ENCODE results near the gene GOSR2. TPM values are rescaled to one million over a fixed set of nuclear protein-coding genes. Genes with fewer than 3 reads are reported as not detected.
"Not testable (repeated sequence)": the region's sequence is repeated elsewhere in the genome, so short reads cannot be mapped to it uniquely, and the experiment has no call there.

GOSR2 gene
- total RNA-seq, 2 donors from 2014 or later = 76.9 to 79.8 TPM

DNA sequence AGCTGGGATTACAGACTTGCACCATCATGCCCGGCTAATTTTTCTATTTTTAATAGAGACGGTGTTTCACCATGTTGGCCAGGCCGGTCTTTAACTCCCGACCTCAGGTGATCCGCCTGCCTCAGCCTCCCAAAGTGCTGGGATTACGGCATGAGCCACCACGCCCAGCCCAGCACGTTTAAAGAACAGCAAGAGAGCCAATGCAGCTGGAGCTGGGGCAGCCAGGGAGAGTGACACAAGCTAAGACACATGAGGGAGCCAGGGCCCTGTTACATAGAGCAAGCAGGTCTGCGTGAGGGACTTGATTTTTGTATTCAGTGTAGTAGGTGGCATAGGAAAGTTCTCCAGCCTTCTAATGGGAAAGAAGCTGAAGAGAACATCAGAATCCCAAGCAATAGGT, 21.7 kb upstream of the GOSR2 start:
- Mint-ChIP-seq H3K27me3 (peaks cover 25 to 27% of the 10 kb centered on the region in 2 donors), H3K27ac (no peak overlapping the region), H3K4me1 (ENCODE audit: low read depth in 2 of 2) (peaks cover 0 to 2% of the 10 kb centered on the region in 2 donors), H3K9me3 (no peaks in the 10 kb centered on the region), H3K4me3 (no peak overlapping the region), H3K36me3 (no peaks in the 10 kb centered on the region)
- ATAC-seq (no peak), DNase-seq (ENCODE audit: low spot score) (no peak)

DNA sequence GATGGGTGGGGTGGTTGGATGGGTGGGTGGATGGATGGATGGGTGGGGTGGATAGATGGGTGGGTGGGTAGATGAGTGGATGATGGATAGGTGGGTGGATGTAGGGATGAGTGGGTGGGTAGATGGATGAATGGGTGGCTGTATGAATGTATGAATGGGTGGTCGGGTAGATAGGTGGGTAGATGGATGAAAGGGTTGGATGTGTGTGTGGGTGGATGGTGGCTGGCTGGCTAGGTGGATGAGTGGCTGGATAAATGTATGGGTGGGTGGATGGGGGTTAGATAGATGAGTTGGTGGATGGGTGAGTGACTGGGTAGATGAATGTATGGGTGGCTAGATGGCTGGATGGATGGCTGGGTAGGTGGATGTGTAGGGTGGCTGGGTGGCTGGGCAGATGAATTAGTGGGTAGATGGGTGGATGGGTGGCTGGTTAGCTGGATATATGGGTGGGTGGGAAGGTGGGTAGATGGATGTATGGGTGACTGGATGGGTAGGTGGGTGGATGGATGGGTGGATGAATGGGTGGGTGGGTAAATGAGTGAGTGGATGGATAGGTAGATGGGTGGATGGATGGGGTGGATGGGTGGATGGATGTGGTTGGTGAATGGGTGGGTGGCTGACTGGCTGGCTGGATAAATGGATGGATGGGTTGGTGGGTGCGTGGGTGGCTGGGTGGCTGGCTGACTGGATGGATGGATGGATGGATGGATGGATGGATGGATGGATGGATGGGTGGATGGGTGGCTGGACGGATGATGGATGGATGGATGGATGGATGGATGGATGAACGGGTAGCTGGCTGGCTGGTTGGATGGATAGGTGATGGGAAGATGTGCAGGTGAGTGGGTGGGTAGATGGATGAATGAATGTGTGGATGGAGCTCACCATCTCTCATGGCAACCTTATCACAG, 18.9 kb upstream of the GOSR2 start:
- Mint-ChIP-seq H3K36me3 (no peaks in the 10 kb centered on the region), H3K9me3 (no peaks in the 10 kb centered on the region), H3K27ac (no peak overlapping the region), H3K27me3 (peaks cover 25 to 27% of the 10 kb centered on the region in 2 donors), H3K4me3 (no peak overlapping the region), H3K4me1 (ENCODE audit: low read depth in 2 of 2) (peaks cover 0 to 2% of the 10 kb centered on the region in 2 donors)
- ATAC-seq = no peak
- no peak for DNase-seq (ENCODE audit: low spot score)

DNA sequence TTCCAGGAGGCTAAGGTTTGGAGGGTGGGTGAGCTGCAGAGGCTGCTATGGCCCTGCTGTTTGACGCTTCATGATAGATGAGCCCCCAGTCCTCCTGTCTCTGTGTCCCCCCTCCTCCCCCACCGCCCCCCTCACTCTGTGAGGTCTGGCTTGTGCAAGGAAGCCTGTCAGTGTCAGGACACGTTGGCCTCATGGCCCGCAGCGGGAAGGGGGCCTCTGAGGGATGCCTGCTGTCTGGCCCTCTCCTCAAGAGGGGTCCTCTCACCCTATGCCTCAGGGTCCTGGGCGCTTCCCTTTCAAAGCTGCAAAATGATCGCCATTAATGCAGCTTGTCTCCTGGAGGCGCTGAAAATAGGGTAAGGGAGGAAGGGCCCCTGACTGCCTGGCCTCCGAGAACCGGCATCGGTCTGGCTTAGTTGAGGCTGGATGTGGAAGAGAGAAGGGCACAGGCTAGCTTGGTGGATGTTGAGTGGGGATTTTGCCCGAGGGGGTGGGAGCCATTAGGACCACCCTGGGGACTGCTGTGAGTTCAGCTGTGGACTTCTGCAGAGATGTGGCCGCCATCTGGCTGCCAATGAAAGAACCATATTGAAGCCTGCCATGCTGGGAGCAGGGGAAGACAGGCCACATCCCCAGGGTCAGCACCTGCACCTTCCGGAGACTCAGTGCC, 14.8 kb upstream of the GOSR2 start:
- Mint-ChIP-seq H3K36me3 (no peaks in the 10 kb centered on the region), H3K4me1 (ENCODE audit: low read depth in 2 of 2) (peaks cover 0 to 2% of the 10 kb centered on the region in 2 donors), H3K9me3 (no peaks in the 10 kb centered on the region), H3K27ac (no peak overlapping the region), H3K27me3 (peaks cover 18 to 23% of the 10 kb centered on the region in 2 donors), H3K4me3 (no peak overlapping the region)
- DNase-seq (ENCODE audit: low spot score) = no peak
- ATAC-seq = no peak

DNA sequence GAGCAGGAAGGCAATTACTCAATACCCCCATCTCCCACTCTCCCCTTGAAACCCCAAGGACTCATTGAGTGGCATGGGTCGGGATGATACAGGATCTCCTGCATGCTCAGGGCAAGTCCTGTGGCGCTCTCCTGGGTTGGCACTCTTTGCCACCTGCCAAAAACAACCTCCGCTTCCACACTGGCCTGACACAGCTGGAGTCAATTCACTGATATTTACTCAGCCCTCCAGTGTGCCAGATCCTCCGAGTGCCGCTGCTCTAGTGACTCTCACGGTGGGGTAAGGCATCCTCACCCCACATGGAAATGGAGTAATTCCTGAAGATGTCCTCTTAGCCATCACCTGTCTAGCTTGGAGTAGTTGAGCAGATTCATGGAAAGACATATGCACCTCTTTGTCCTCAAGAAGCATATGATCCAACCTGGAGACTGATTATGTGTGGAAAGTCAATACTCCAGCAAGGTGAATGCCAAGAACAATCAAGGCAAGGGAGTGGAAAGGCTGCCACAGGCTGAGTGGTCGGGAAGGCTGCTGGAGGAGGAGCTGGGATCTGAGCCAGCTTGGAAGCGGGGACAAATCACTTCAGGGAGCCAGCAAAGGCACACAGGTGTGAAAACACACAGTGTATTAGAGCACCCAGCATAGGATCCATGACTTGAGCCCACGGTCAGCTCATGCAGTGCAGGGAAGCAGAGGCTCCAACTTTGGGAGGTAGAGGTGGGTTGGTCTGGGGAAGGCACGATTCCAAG, 12.6 kb upstream of the GOSR2 start:
- ATAC-seq (no peak), DNase-seq (ENCODE audit: low spot score) (no peak)
- Mint-ChIP-seq H3K9me3 (no peaks in the 10 kb centered on the region), H3K27ac (no peak overlapping the region), H3K27me3 (peaks cover 11% of the 10 kb centered on the region in 2 donors), H3K4me1 (ENCODE audit: low read depth in 2 of 2) (peaks cover 0 to 2% of the 10 kb centered on the region in 2 donors), H3K4me3 (no peak overlapping the region), H3K36me3 (no peaks in the 10 kb centered on the region)

DNA sequence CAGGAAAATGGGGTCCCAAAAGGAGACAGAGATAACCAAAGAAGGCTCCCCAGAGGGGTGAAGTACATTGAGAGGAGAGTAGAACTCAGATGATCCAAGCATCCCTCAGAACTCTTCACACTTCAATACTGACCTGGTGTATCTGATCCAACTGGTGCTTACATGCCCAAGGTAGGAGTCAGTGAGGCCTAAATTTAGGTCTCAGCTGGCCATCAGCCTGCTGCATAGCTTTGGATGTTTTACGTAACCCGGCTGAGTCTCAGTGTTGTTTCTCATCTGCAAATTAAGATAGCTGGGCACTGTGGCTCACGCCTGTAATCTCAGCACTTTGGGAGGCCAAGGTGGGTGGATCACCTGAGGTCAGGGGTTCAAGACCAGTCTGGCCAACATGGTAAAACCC, 11.6 kb upstream of the GOSR2 start:
- Mint-ChIP-seq H3K27me3 (peaks cover 8 to 11% of the 10 kb centered on the region in 2 donors), H3K27ac (no peak overlapping the region), H3K4me1 (ENCODE audit: low read depth in 2 of 2) (no peaks in the 10 kb centered on the region), H3K4me3 (no peak overlapping the region), H3K36me3 (no peaks in the 10 kb centered on the region), H3K9me3 (no peaks in the 10 kb centered on the region)
- ATAC-seq = no peak
- no peak for DNase-seq (ENCODE audit: low spot score)

DNA sequence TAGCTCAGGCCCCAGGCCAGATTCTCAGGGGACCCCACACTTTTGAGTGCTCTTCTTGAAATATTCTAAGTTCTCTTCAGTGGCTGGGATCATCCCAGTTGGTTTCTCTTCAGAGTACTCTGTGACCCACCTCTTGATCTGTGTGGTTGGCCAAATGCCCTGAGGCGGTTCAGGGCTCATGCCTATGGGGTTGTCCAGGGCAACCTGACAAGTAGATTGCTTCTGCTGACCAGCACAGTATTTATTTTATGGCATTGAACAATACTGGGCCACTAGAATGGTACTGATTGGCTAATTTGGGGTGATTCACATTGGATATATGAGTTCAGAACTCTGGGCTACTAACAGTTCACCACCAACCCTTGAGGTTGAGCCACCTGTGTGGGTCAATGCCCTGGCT, 7.4 kb upstream of the GOSR2 start:
- peaks cover 5 to 7% of the 10 kb centered on the region in 2 donors for H3K27me3 Mint-ChIP-seq
- DNase-seq (ENCODE audit: low spot score) (no peak), ATAC-seq (no peak)
- H3K4me3 Mint-ChIP-seq = no peak overlapping the region
- no peak overlapping the region for H3K27ac Mint-ChIP-seq
- H3K36me3 Mint-ChIP-seq = no peaks in the 10 kb centered on the region
- H3K4me1 Mint-ChIP-seq (ENCODE audit: low read depth in 2 of 2) = no peaks in the 10 kb centered on the region
- H3K9me3 Mint-ChIP-seq = no peaks in the 10 kb centered on the region

DNA sequence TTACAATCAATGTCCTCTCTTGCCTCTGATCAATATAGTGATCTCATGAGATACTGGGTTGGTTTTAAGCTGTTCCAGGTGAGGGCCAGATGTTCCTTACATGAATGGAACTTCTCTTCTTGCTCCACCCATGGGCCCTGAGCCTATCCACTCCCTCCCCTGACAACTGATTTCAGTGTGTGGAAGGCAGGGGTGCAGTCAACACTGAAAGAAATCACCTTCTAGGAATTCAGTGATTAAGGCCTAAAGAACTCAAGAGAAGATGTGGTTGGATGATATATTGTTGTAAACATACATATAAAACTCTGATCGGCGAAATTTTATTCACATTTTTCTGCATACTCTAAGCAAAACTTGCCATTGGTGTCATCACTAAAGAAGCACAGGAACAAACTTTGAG, 6.7 kb upstream of the GOSR2 start:
- Mint-ChIP-seq H3K36me3 (no peaks in the 10 kb centered on the region), H3K27ac (no peak overlapping the region), H3K27me3 (peaks cover 0 to 5% of the 10 kb centered on the region in 2 donors), H3K4me3 (no peak overlapping the region), H3K9me3 (no peaks in the 10 kb centered on the region), H3K4me1 (ENCODE audit: low read depth in 2 of 2) (no peaks in the 10 kb centered on the region)
- no peak for DNase-seq (ENCODE audit: low spot score)
- no peak for ATAC-seq

DNA sequence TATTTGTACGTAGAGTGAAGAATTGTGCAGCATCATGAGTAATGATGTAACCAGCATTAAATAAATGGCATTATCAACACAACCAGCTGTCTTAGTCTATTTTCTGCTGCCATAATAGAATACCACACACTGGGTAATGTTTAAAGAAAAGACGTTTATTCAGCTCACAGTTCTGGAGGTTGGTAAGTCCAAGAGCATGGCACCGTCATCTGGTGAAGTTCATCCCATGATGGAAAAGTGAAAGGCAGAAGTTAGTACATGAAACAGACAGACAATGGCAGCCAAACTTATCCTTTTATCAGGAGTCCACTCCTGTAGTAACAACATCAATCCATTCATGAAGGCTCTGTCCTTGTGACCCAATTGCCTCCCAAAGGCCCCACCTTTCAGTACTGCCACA, 6.3 kb upstream of the GOSR2 start:
- DNase-seq (ENCODE audit: low spot score) = no peak
- no peaks in the 10 kb centered on the region for H3K9me3 Mint-ChIP-seq
- H3K4me1 Mint-ChIP-seq (ENCODE audit: low read depth in 2 of 2) = no peaks in the 10 kb centered on the region
- ATAC-seq = no peak
- no peaks in the 10 kb centered on the region for H3K36me3 Mint-ChIP-seq
- H3K27me3 Mint-ChIP-seq = peaks cover 0 to 5% of the 10 kb centered on the region in 2 donors
- H3K27ac Mint-ChIP-seq = no peak overlapping the region
- H3K4me3 Mint-ChIP-seq = no peak overlapping the region

DNA sequence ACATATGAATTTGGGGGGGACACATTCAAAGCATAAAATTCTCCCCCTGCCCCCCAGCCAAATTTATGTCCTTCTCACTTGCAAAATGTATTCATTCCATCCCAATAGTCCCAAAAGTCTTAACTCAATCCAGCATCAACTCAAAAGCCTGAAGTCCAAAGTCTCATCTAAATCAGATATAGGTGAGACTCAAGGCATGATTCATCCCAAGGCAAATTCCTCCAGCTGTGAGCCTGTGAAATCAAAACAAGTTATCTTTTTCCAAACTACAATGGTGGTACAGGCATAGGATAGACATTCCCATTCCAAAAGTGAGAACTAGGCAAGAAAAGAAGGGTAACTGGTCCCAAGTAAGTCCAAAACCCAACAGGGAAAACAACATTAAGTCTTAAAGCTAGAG, 5.9 kb upstream of the GOSR2 start:
- H3K4me1 Mint-ChIP-seq (ENCODE audit: low read depth in 2 of 2) = peaks cover 3% of the 10 kb centered on the region in 2 donors
- no peaks in the 10 kb centered on the region for H3K9me3 Mint-ChIP-seq
- H3K4me3 Mint-ChIP-seq = no peak overlapping the region
- H3K36me3 Mint-ChIP-seq = no peaks in the 10 kb centered on the region
- ATAC-seq = no peak
- DNase-seq (ENCODE audit: low spot score) = no peak
- peaks cover 0 to 5% of the 10 kb centered on the region in 2 donors for H3K27me3 Mint-ChIP-seq
- no peak overlapping the region for H3K27ac Mint-ChIP-seq

DNA sequence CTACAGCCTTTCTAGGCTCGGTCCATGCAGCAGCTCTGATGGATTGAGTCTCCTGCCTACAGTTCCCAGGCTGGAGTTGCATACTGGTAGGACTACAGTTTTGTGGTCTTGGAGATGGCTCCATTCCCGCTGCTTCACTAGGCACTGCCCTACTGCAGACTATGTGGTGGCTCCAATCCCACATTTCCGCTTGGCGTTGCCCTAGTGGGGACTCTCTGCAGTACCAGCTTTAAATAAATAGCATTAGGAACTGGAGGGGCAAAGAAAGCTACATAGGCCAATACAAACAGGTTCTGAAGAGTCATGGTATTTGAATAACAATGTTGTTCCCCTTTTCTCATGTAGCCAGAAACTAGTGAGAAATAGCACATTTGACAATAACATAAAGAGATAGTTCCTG, 5.4 kb upstream of the GOSR2 start:
- no peak for ATAC-seq
- no peak overlapping the region for H3K27ac Mint-ChIP-seq
- H3K4me1 Mint-ChIP-seq (ENCODE audit: low read depth in 2 of 2) = peaks cover 6% of the 10 kb centered on the region in 2 donors
- no peak for DNase-seq (ENCODE audit: low spot score)
- no peak overlapping the region for H3K4me3 Mint-ChIP-seq
- no peaks in the 10 kb centered on the region for H3K9me3 Mint-ChIP-seq
- peaks cover 0 to 5% of the 10 kb centered on the region in 2 donors for H3K27me3 Mint-ChIP-seq
- peaks cover 2% of the 10 kb centered on the region for H3K36me3 Mint-ChIP-seq

DNA sequence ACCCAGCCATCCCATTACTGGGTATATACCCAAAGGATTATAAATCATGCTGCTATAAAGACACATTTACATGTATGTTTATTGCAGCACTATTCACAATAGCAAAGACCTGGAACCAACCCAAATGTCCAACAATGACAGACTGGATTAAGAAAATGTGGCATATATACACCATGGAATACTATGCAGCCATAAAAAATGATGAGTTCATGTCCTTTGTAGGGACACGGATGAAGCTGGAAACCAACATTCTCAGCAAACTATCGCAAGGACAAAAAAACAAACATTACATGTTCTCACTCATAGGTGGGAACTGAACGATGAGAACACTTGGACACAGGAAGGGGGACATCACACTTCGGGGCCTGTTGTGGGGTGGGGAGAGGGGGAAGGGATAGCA, 998 bp upstream of the GOSR2 start:
- ATAC-seq; DNase-seq (ENCODE audit: low spot score); H3K27me3 Mint-ChIP-seq; H3K9me3 Mint-ChIP-seq: not testable (repeated sequence)
- peak overlapping the region; percentile 93 for H3K4me3 Mint-ChIP-seq
- H3K27ac Mint-ChIP-seq = peak overlapping the region; percentile 100
- peaks cover 33 to 44% of the 10 kb centered on the region in 2 donors for H3K4me1 Mint-ChIP-seq (ENCODE audit: low read depth in 2 of 2)
- H3K36me3 Mint-ChIP-seq = peaks cover 12% of the 10 kb centered on the region

DNA sequence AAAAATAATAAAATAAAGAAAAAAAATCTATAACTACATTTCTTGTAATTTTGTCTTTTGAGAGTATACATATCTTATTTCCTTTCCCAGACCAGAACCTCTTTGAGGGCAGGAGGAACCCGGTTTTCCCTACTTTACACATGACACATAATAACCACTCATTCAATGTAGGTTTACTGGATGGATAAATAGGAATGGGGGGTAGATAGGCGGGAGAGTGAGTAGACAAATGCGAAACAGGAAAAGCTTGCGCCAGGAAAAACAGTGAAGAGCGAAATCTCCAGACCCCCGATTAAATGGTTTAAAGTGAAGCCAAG, 515 bp upstream of the GOSR2 start:
- peaks cover 37 to 49% of the 10 kb centered on the region in 2 donors for H3K4me1 Mint-ChIP-seq (ENCODE audit: low read depth in 2 of 2)
- peak overlapping the region; percentile 93 for H3K4me3 Mint-ChIP-seq
- H3K27ac Mint-ChIP-seq = peak overlapping the region; percentile 100
- peak in 1 of 2 donors; percentile 17 for ATAC-seq
- DNase-seq (ENCODE audit: low spot score) = no peak
- no peaks in the 10 kb centered on the region for H3K9me3 Mint-ChIP-seq
- peaks cover 0 to 3% of the 10 kb centered on the region in 2 donors for H3K27me3 Mint-ChIP-seq
- H3K36me3 Mint-ChIP-seq = peaks cover 12% of the 10 kb centered on the region

DNA sequence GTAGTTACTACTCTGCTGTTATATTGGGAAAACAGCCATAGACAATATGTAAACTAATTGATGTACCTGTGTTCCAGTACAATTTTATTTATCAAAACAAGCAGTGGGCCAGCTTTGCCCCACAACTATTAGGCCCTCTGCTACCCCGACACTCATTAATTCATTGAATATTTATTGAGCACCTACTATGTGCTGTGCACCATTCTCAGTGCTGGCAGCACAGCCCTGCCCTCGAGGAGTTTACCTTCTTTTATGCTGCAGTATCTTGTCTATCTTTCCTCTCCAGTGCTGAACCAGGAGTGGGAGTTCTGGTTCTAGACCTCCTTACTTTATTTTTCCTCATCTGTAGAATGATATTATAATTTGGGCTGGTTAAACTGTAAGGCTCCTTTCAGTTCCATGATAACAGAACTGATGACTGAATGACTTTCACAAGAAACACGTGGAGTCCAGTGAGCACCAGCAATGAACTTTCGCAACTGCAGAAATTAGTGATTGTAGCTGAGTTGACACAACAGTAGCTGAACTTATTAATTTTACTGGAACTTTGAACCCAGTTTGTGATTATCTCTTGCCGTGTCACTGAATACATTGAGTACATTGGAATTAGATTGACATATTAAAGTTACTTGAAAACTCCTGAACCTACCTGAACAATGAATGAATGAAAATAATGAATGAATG, 2.4 kb downstream of the GOSR2 start:
- peak overlapping the region; percentile 93 for H3K4me3 Mint-ChIP-seq
- H3K9me3 Mint-ChIP-seq = no peaks in the 10 kb centered on the region
- ATAC-seq (no peak), DNase-seq (ENCODE audit: low spot score) (no peak)
- peaks cover 54 to 64% of the 10 kb centered on the region in 2 donors for H3K4me1 Mint-ChIP-seq (ENCODE audit: low read depth in 2 of 2)
- peak overlapping the region; percentile 57 to 72 for H3K27ac Mint-ChIP-seq
- H3K36me3 Mint-ChIP-seq = peaks cover 22% of the 10 kb centered on the region
- H3K27me3 Mint-ChIP-seq = no peaks in the 10 kb centered on the region
